T-cell (primary cell): ENCODE data around the gene NMNAT3. TPM values are rescaled to one million over a fixed set of nuclear protein-coding genes. Genes with fewer than 3 reads are reported as not detected.

Experiments
- ATAC-seq, 4 experiments: fragments of 200-7000 bp in 3 of 4; fragments of 150-1000 bp in 1 of 4; cut with Tn5 transposase; replicated peaks in 1 of 4; 1 replicate in 3 of 4; 2 replicates in 1 of 4; pipeline ENCODE4 v1.10.0; 2021; ENCODE audit warnings: moderate library complexity in 3 of 4, mild to moderate bottlenecking in 2 of 4, moderate number of reproducible peaks in 1 of 4
- CTCF ChIA-PET, 2 donors: fragments of 300-600 bp; sonication (Branson Sonifier 250); formaldehyde crosslinking; loops; one replicate each; lab custom pipeline; 2022; ENCODE audit warnings: antibody characterized with exemption in 2 of 2; lab: Charles Lee
- POLR2A ChIA-PET, 2 donors: fragments of 300-600 bp; sonication (Branson Sonifier 250); formaldehyde crosslinking; loops; one replicate each; lab custom pipeline; 2022; ENCODE audit warnings: antibody characterized with exemption in 2 of 2; lab: Charles Lee
- DNase-seq, 35 experiments: peaks; one replicate each; pipeline versions ENCODE4 v3.0.0 to v3.0.0-alpha.2; 2013 to 2023
- H3K27ac ChIP-seq: one replicate; pipeline ENCODE4 v1.5.1; 2013; ENCODE audit warnings: low read length
- H3K27me3 ChIP-seq, 2 experiments: replicated peaks in 1 of 2; 1 replicate in 1 of 2; 2 replicates in 1 of 2; pipeline versions ENCODE4 v1.6.1 to v1.7.0; 2013; ENCODE audit warnings: low read length in 1 of 2, mixed read lengths in 1 of 2; ENCODE audit not compliant: control insufficient read depth in 2 of 2, insufficient read depth in 2 of 2; ENCODE audit errors: extremely low read depth in 1 of 2
- H3K36me3 ChIP-seq, 2 donors: 1 replicate in 1 of 2; 2 replicates in 1 of 2; pipeline versions ENCODE4 v1.6.1 to v1.7.0; 2013; ENCODE audit warnings: low read length in 1 of 2; ENCODE audit not compliant: control insufficient read depth in 2 of 2, insufficient read depth in 1 of 2; ENCODE audit errors: extremely low read depth in 1 of 2
- H3K4me1 ChIP-seq, 2 experiments: 1 replicate in 1 of 2; 2 replicates in 1 of 2; pipeline versions ENCODE4 v1.6.1 to v1.7.0; 2013; ENCODE audit warnings: low read length in 2 of 2, mixed read lengths in 1 of 2; ENCODE audit not compliant: insufficient read depth in 2 of 2, control insufficient read depth in 1 of 2; ENCODE audit errors: extremely low read depth in 1 of 2
- H3K4me3 ChIP-seq, 2 donors: 1 replicate in 1 of 2; 2 replicates in 1 of 2; pipeline versions ENCODE4 v1.5.1 to v1.7.0; 2013; ENCODE audit warnings: mild to moderate bottlenecking in 2 of 2, low read length in 1 of 2, moderate library complexity in 1 of 2; ENCODE audit not compliant: control insufficient read depth in 1 of 2; ENCODE audit errors: extremely low read depth in 1 of 2
- H3K9me3 ChIP-seq: 2 replicates; pipeline ENCODE4 v1.7.0; 2013
- H3K27ac Mint-ChIP-seq, 2 donors: one replicate each; pipeline ENCODE4 v1.8.0; 2020 to 2021; ENCODE audit warnings: mild to moderate bottlenecking in 2 of 2, mixed read lengths in 2 of 2
- H3K27me3 Mint-ChIP-seq, 2 donors: one replicate each; pipeline ENCODE4 v1.8.0; 2021 to 2022; ENCODE audit warnings: mixed read lengths in 2 of 2
- H3K36me3 Mint-ChIP-seq: one replicate; pipeline ENCODE4 v1.8.0; 2021; ENCODE audit warnings: mixed read lengths
- H3K4me1 Mint-ChIP-seq, 3 donors: one replicate each; pipeline ENCODE4 v1.8.0; 2020 to 2022; ENCODE audit warnings: mixed read lengths in 3 of 3, mild to moderate bottlenecking in 1 of 3
- H3K4me3 Mint-ChIP-seq, 3 donors: one replicate each; pipeline ENCODE4 v1.8.0; 2020 to 2022; ENCODE audit warnings: mild to moderate bottlenecking in 3 of 3, mixed read lengths in 3 of 3, moderate library complexity in 3 of 3
- H3K9me3 Mint-ChIP-seq, 3 donors: one replicate each; pipeline ENCODE4 v1.8.0; 2020 to 2022; ENCODE audit warnings: mixed read lengths in 3 of 3
- WGBS: methylation state at CpG from one replicate; pipeline ENCODE4 v1.1.5; 2013; ENCODE audit warnings: missing lambda C conversion rate; ENCODE audit not compliant: insufficient coverage; 5-methylcytosine and 5-hydroxymethylcytosine counted together
- total RNA-seq, 35 experiments: library from RNA in 6 of 35; stranded (reverse) in 6 of 35; fragments of 120-200 nt in 1 of 35; gene quantifications; one replicate each; pipeline versions ENCODE4 v1.2.1 to v1.2.4 and lab custom pipeline; 2013 to 2026

NMNAT3 gene
- total RNA-seq, 5 donors from 2014 or later (not counting 1 experiment from before 2014, with no cell fraction given): 2.4 to 5.3 (median 4.8) TPM

DNA sequence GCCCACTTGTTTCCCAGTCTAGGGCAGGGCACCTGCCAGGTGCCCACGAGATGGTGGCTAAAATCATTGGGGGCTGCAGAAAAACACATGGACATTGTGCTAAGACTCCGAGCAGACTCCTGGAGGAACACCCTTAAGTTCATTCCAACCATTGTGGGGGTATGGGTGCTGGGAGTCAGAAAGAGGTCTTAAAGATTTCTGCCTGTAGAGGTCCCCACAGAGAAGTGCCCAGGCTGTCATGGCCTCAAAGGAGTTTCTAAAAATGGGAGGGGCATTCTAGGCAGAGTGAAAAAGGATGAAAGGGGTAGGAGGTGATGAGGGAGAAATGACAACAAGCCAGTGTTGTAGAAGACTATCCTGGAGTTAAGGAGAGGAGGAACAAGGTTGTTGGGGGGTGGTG is 155.4 kb downstream of the NMNAT3 start:
- Histone ChIP-seq H3K9me3 (no peaks in the 10 kb centered on the region), H3K4me3 (no peak overlapping the region), H3K4me1 (no peaks in the 10 kb centered on the region), H3K27me3 (no peaks in the 10 kb centered on the region), H3K27ac (no peak overlapping the region), H3K36me3 (no peaks in the 10 kb centered on the region)
- WGBS: 14% methylated on average over 1 of the region's 2 CpGs
- H3K36me3 Mint-ChIP-seq: no peaks in the 10 kb centered on the region
- POLR2A ChIA-PET: no interaction called here
- ATAC-seq (no peak), DNase-seq (no peak)
- no peaks in the 10 kb centered on the region for H3K9me3 Mint-ChIP-seq
- CTCF ChIA-PET: no interaction called here
- H3K27ac Mint-ChIP-seq: no peak overlapping the region
- H3K4me1 Mint-ChIP-seq: no peaks in the 10 kb centered on the region
- H3K4me3 Mint-ChIP-seq: no peak overlapping the region
- peaks cover 0 to 5% of the 10 kb centered on the region in 2 donors for H3K27me3 Mint-ChIP-seq

GRCh38 chr3:139521816-139522215 is 156.0 kb downstream of the NMNAT3 start:
- H3K9me3 Mint-ChIP-seq: no peaks in the 10 kb centered on the region
- H3K36me3 Mint-ChIP-seq: no peaks in the 10 kb centered on the region
- Histone ChIP-seq H3K9me3 (no peaks in the 10 kb centered on the region), H3K36me3 (no peaks in the 10 kb centered on the region), H3K4me3 (no peak overlapping the region), H3K27ac (no peak overlapping the region), H3K27me3 (no peaks in the 10 kb centered on the region), H3K4me1 (no peaks in the 10 kb centered on the region)
- ChIA-PET POLR2A (no interaction called here), CTCF (interaction anchor here in 1 of 2 donors (0.7 kb wide), 1 partner anchor 785 kb away, joined by 6 read pairs; no protein-coding TSS in a partner anchor)
- ATAC-seq (no peak), DNase-seq (no peak)
- H3K27me3 Mint-ChIP-seq: peaks cover 0 to 5% of the 10 kb centered on the region in 2 donors
- no peak overlapping the region for H3K4me3 Mint-ChIP-seq
- H3K27ac Mint-ChIP-seq: no peak overlapping the region
- H3K4me1 Mint-ChIP-seq: no peaks in the 10 kb centered on the region
- no CpG with 5 or more reads among the region's 1 CpG for WGBS

- H3K9me3 ChIP-seq: no peaks in the 10 kb centered on the region
- Mint-ChIP-seq H3K36me3 (no peaks in the 10 kb centered on the region), H3K4me3 (no peak overlapping the region), H3K27me3 (peaks cover 0 to 5% of the 10 kb centered on the region in 2 donors), H3K4me1 (no peaks in the 10 kb centered on the region), H3K27ac (no peak overlapping the region), H3K9me3 (no peaks in the 10 kb centered on the region)
- ChIA-PET POLR2A (no interaction called here), CTCF (interaction anchor here in 1 of 2 donors (0.7 kb wide), 1 partner anchor 785 kb away, joined by 6 read pairs; no protein-coding TSS in a partner anchor)
- no peak overlapping the region for H3K27ac ChIP-seq
- no peaks in the 10 kb centered on the region for H3K36me3 ChIP-seq
- no peaks in the 10 kb centered on the region for H3K4me1 ChIP-seq
- no peaks in the 10 kb centered on the region for H3K27me3 ChIP-seq
- no peak for DNase-seq
- ATAC-seq: no peak
- WGBS: no CpG with 5 or more reads among the region's 3 CpGs
- H3K4me3 ChIP-seq: no peak overlapping the region
Measured at GRCh38 chr3:139521144-139521543, 156.6 kb downstream of the NMNAT3 start.

DNA sequence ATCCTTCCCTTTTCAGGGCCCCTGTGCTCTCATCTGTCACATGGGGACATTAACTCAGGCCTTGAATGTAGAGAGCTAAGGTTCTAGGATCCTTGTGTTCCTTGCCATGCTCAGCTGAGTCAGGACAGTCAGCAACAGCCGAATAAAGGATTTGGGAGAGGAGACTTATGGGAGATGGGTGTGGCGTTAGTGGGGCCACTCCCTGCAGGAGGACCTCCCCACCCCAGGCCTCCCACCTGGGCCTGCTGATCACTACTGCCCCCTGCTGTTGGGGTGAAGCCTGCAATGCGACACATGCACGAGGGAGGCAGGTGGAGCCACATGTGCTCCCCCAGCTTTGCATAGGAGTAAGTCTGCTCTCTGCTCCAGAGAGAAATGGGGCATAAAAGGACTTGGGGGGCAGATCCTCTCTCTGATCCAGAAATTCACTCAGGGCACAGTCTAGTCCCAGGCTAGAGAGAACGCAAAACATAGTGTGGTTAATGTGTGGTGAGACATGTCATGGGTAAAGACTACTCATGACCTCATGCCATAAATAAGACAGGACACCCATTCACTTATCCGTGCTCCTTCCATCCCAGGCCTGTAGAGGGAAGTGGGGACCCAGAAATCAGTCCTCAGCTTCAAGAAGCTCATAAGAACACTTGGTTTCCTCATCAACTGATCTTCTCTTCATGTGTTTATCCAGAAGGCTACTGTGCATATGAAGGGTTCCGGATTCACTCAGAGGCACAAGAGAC is 157.6 kb downstream of the NMNAT3 start:
- no peaks in the 10 kb centered on the region for H3K9me3 ChIP-seq
- Mint-ChIP-seq H3K27me3 (peaks cover 0 to 5% of the 10 kb centered on the region in 2 donors), H3K27ac (no peak overlapping the region), H3K4me3 (no peak overlapping the region), H3K36me3 (no peaks in the 10 kb centered on the region), H3K4me1 (no peaks in the 10 kb centered on the region), H3K9me3 (no peaks in the 10 kb centered on the region)
- H3K27ac ChIP-seq: no peak overlapping the region
- ChIA-PET POLR2A (no interaction called here), CTCF (no interaction called here)
- H3K4me1 ChIP-seq: no peaks in the 10 kb centered on the region
- no peaks in the 10 kb centered on the region for H3K36me3 ChIP-seq
- peak in 1 of 35 experiments; percentile 2 for DNase-seq
- H3K27me3 ChIP-seq: no peaks in the 10 kb centered on the region
- ATAC-seq: no peak
- no peak overlapping the region for H3K4me3 ChIP-seq
- 93% methylated on average over 3 of the region's 7 CpGs for WGBS

- ChIA-PET POLR2A (no interaction called here), CTCF (interaction anchor here in 1 of 2 donors (0.6 kb wide), 1 partner anchor 66 kb away, joined by 3 read pairs; no protein-coding TSS in a partner anchor)
- H3K27ac ChIP-seq: no peak overlapping the region
- DNase-seq (no peak), ATAC-seq (no peak)
- no peaks in the 10 kb centered on the region for H3K9me3 Mint-ChIP-seq
- H3K36me3 ChIP-seq: no peaks in the 10 kb centered on the region
- no peaks in the 10 kb centered on the region for H3K27me3 ChIP-seq
- no peak overlapping the region for H3K4me3 Mint-ChIP-seq
- no peaks in the 10 kb centered on the region for H3K36me3 Mint-ChIP-seq
- no peaks in the 10 kb centered on the region for H3K4me1 ChIP-seq
- H3K27me3 Mint-ChIP-seq: peaks cover 0 to 4% of the 10 kb centered on the region in 2 donors
- H3K9me3 ChIP-seq: no peaks in the 10 kb centered on the region
- H3K4me3 ChIP-seq: no peak overlapping the region
- 94% methylated on average over 4 of the region's 9 CpGs for WGBS
- no peak overlapping the region for H3K27ac Mint-ChIP-seq
- H3K4me1 Mint-ChIP-seq: no peaks in the 10 kb centered on the region
Measured at GRCh38 chr3:139518926-139519842, 158.6 kb downstream of the NMNAT3 start.

- 78% methylated on average over 2 of the region's 6 CpGs for WGBS
- H3K27me3 ChIP-seq: peaks cover 0 to 2% of the 10 kb centered on the region in 2 experiments
- H3K27ac Mint-ChIP-seq: no peak overlapping the region
- H3K4me1 Mint-ChIP-seq: no peaks in the 10 kb centered on the region
- no peak overlapping the region for H3K4me3 Mint-ChIP-seq
- H3K36me3 ChIP-seq: no peaks in the 10 kb centered on the region
- CTCF ChIA-PET: interaction anchor here in 1 of 2 donors (0.6 kb wide), 1 partner anchor 66 kb away, joined by 3 read pairs; no protein-coding TSS in a partner anchor
- H3K27ac ChIP-seq: no peak overlapping the region
- no peak overlapping the region for H3K4me3 ChIP-seq
- no peaks in the 10 kb centered on the region for H3K9me3 Mint-ChIP-seq
- ATAC-seq: no peak
- H3K36me3 Mint-ChIP-seq: no peaks in the 10 kb centered on the region
- no peaks in the 10 kb centered on the region for H3K9me3 ChIP-seq
- POLR2A ChIA-PET: no interaction called here
- no peaks in the 10 kb centered on the region for H3K27me3 Mint-ChIP-seq
- no peak for DNase-seq
- H3K4me1 ChIP-seq: no peaks in the 10 kb centered on the region
Measured at GRCh38 chr3:139518306-139518705, 159.5 kb downstream of the NMNAT3 start.
